ENCODE data around the gene CDC14B. TPM values are rescaled to one million over a fixed set of nuclear protein-coding genes. Genes with fewer than 3 reads are reported as not detected.

Gene CDC14B
- total and polyA plus RNA-seq, 4 donors, result 8.8 to 33.3 (median 11.3) TPM

DNA sequence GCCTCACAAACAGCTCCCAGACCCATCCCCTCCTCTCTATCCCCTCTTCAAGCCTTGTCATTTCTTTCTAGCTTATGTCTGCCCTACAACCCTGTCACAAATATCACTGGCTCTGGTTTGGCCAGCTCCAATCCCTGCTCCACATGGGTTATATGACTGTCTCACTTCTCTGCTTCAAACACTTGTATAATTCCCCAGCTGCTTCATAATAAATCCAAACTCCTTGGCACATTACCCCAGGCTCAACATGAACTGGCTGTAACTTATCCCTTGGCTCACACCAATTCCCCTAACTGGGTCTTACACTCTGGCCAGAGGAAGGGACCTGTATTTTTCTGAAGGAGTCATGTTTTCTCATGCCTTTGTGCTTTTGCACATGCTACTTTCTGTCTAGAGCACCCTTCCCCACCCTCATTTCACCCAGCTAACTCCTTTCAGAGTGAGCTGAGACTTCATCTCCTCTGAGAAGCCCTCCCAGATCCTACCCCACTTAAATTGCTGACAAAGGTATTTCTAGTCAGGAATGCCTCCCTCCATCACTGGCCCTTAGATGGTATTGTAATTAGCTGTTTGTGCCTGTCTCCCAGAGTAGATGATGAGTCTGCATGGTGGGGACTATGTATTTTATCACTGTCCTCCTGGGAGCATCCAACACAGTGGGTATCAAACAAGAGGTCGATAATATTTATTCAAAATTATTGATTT lies 30.1 kb upstream of the CDC14B start:
- no peaks in the 10 kb centered on the region for H3K27me3 ChIP-seq (ENCODE audit: control insufficient read depth in 4 of 4, insufficient read depth in 4 of 4, low read length in 3 of 4)
- H3K4me1 ChIP-seq (ENCODE audit: control insufficient read depth in 4 of 4, insufficient read depth in 4 of 4, low read length in 3 of 4), result peaks cover 1 to 6% (median 5%) of the 10 kb centered on the region in 4 donors
- H3K4me3 ChIP-seq (ENCODE audit: low read depth in 1 of 3, low read length in 3 of 3), result no peak overlapping the region
- DNase-seq (ENCODE audit: low spot score), result no peak
- H3K27ac ChIP-seq (ENCODE audit: low read depth in 1 of 2, low read length in 2 of 2), result no peak overlapping the region
- WGBS, result 52% methylated on average over 1 of the region's 1 CpG
- no peaks in the 10 kb centered on the region for H3K9me3 ChIP-seq (ENCODE audit: control insufficient read depth in 4 of 4, low read length in 3 of 4)
- TF ChIP-seq, protein P1, sequence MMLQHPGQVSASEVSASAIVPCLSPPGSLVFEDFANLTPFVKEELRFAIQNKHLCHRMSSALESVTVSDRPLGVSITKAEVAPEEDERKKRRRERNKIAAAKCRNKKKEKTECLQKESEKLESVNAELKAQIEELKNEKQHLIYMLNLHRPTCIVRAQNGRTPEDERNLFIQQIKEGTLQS (IDR thresholded peaks at IDR 0.05), result no peak
- TF ChIP-seq SP1 (IDR thresholded peaks at IDR 0.05) (no peak), YY1 (IDR thresholded peaks at IDR 0.05) (no peak), HNF4A (conservative IDR thresholded peaks at IDR 0.05) (no peak), RAD21 (IDR thresholded peaks at IDR 0.05) (no peak), TAF1 (conservative IDR thresholded peaks at IDR 0.05) (no peak), CTCF (IDR thresholded peaks at IDR 0.05; ENCODE audit: low read depth, low read length, missing input control) (no peak), JUND (IDR thresholded peaks at IDR 0.05) (no peak), REST (IDR thresholded peaks at IDR 0.05) (no peak), NR2F2 (IDR thresholded peaks at IDR 0.05) (no peak), FOXA1 (IDR thresholded peaks at IDR 0.05) (no peak), FOXA2 (IDR thresholded peaks at IDR 0.05) (no peak)
- TF ChIP-seq, protein P2, sequence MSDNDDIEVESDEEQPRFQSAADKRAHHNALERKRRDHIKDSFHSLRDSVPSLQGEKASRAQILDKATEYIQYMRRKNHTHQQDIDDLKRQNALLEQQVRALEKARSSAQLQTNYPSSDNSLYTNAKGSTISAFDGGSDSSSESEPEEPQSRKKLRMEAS (IDR thresholded peaks at IDR 0.05), result no peak
- H3K9ac ChIP-seq (ENCODE audit: low read depth in 1 of 2, low read length in 2 of 2), result no peak overlapping the region
- peaks cover 3 to 15% (median 7%) of the 10 kb centered on the region in 4 donors for H3K36me3 ChIP-seq (ENCODE audit: control insufficient read depth in 4 of 4, insufficient read depth in 3 of 4, low read depth in 1 of 4, low read length in 3 of 4)

- Histone ChIP-seq H3K36me3 (ENCODE audit: control insufficient read depth in 4 of 4, insufficient read depth in 3 of 4, low read depth in 1 of 4, low read length in 3 of 4) (peaks cover 3 to 15% (median 7%) of the 10 kb centered on the region in 4 donors), H3K4me3 (ENCODE audit: low read depth in 1 of 3, low read length in 3 of 3) (no peak overlapping the region), H3K27me3 (ENCODE audit: control insufficient read depth in 4 of 4, insufficient read depth in 4 of 4, low read length in 3 of 4) (no peaks in the 10 kb centered on the region), H3K4me1 (ENCODE audit: control insufficient read depth in 4 of 4, insufficient read depth in 4 of 4, low read length in 3 of 4) (no peaks in the 10 kb centered on the region), H3K9me3 (ENCODE audit: control insufficient read depth in 4 of 4, low read length in 3 of 4) (no peaks in the 10 kb centered on the region), H3K27ac (ENCODE audit: low read depth in 1 of 2, low read length in 2 of 2) (no peak overlapping the region), H3K9ac (ENCODE audit: low read depth in 1 of 2, low read length in 2 of 2) (no peak overlapping the region)
- 85% methylated on average over 13 of the region's 13 CpGs for WGBS
- DNase-seq (ENCODE audit: low spot score), result no peak
- TF ChIP-seq YY1 (IDR thresholded peaks at IDR 0.05) (no peak), SP1 (IDR thresholded peaks at IDR 0.05) (no peak), HNF4A (conservative IDR thresholded peaks at IDR 0.05) (no peak), FOXA2 (IDR thresholded peaks at IDR 0.05) (no peak), JUND (IDR thresholded peaks at IDR 0.05) (no peak), RAD21 (IDR thresholded peaks at IDR 0.05) (no peak), REST (IDR thresholded peaks at IDR 0.05) (no peak), ZBTB33 (IDR thresholded peaks at IDR 0.05) (no peak), TAF1 (conservative IDR thresholded peaks at IDR 0.05) (no peak), GABPA (IDR thresholded peaks at IDR 0.05 in 1 of 2, conservative IDR thresholded peaks at IDR 0.05 in 1 of 2) (no peak), FOXA1 (IDR thresholded peaks at IDR 0.05) (no peak), RXRA (IDR thresholded peaks at IDR 0.05) (no peak)
- TF ChIP-seq, protein P1 (IDR thresholded peaks at IDR 0.05), result no peak
These were observed 26.7 kb upstream of the CDC14B start for GRCh38 chr9:96646081-96646991.

Data from liver (tissue), 9 donors.